RPMI8226 (cell line): Measurements from ENCODE around the gene STAMBPL1.
"Not testable (repeated sequence)": the region's sequence is repeated elsewhere in the genome, so short reads cannot be mapped to it uniquely, and the experiment has no call there.

Experiments used
- DNase-seq: peaks from one replicate; pipeline ENCODE4 v3.0.0-alpha.2; 2015

STAMBPL1 gene

GRCh38 chr10:88923520-88923919, 43.5 kb downstream of the STAMBPL1 start:
- no peak for DNase-seq

GRCh38 chr10:88926566-88927415, 46.7 kb downstream of the STAMBPL1 start:
- peak; percentile 15 for DNase-seq

DNA sequence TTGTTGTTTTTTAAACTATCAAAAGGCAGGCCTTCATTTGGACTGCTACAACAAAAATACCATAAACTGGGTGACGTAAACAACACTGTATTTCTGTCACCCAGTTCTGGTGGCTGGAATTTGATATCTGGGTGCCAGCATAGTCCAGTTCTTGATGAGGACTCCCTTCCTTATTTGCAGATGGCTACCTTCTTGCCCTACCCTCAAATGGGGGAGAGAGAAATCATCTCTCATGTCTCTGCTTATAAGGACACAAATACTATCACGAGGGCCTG, 47.3 kb downstream of the STAMBPL1 start:
- DNase-seq: no peak

GRCh38 chr10:88928254-88928653, 48.2 kb downstream of the STAMBPL1 start:
- DNase-seq: no peak

DNA sequence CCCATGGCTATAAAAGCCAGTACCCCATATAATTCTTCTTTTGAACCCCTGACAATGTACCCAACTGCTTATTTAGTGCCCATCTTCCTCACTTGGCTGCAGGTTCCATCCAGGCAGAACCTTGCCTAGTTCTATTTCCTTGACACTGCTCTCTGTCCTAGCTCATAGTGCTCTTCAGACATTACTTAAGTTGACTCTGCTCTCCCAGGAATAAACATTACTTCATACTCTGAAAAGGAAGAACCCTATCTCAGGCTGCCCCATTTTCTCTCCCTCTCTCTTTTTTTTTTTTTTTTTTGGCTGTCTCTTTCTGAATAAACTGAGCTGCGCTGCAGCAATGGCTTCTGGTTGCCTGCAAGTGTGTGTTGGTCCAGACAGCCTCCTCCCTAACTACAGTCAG, 51.5 kb downstream of the STAMBPL1 start:
- no peak for DNase-seq

GRCh38 chr10:88932029-88932428, 52.0 kb downstream of the STAMBPL1 start:
- DNase-seq: not testable (repeated sequence)

DNA sequence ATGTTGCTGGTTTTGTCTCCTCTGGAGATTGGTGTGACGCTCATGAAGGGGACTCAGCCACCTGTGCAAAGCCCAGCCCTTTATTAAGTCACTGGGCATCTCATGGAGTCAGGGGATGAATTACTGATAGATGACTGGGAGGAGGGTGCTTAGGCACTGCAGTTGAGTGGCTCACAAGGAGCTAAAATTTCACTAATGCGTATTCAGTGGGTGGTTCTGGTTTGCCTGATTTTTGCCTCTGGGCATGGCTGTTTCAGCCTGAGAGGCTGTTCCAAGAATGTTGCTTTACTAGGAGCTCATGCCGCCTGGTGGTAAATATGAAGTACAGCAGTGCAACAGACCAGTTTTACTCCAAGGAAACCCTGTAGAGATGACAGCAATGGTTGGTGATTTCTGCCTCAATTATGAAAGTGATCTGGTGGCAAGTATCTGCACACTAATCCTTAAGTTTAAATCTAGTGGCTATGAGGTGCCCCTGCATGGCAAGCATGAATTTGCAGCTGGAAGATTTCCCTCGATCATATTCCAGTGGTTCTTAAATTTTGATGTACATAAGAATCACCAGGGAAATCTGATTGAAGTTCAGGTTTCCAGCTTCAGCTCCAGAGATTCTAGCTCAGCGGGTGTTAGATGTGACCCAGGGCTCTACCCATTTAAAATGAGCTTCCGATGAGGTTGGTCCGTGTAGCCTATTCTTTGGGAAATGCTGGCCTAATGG, 52.7 kb downstream of the STAMBPL1 start:
- peak; percentile 69 for DNase-seq

DNA sequence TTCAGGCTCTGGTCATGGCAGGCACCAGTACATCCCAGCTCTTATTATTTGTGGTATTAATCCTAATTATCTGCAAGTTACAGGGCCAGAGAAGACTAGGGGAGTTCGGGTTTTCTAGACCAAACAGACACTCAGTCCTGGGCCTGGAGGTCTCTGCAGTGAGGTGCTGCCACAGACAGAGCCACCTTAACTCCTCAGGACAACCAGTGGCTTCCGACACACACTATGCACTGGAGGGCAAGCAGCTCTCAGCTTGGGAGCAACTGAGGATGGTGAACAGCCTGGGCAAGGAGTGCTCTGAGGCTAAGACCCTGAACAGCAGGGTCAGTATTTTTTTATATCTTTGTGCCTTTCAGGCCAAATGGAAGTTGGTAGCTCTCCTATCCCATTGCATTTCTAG, 53.5 kb downstream of the STAMBPL1 start:
- DNase-seq: no peak

DNA sequence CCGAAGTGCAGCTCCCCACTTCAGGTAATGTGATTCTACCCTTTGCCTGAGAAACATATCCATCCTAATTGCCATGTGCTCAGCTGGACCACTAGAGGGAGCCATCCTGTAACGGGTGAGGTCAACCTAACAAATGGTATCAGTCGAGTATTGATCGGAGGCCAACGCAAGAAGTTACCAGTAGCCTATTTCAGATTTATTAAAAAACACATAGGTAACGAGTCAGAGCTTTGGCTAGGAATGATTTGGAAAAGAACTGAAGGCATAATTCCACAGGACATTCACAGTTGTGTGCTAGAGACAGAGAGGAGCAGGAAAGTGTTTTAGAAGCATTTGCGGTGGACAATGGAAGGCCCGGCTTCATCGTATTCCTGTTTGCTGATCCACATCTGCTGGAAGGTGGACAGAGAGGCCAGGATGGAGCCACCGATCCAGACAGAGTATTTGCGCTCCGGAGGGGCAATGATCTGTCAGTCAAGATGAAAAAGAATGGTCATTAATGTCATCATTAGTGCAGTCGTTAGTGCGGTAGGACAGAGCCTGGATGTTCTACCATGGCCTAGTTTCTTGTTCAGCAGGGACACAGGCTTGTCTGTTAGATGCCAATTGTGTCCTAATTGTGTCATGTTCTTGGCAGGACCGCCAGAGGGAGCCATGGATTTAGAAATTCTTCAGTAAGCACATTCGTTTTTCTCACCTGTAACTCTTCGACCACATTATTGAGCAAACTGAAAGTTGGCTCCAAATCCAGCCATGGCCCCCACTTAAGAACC, 55.0 kb downstream of the STAMBPL1 start:
- DNase-seq: peak; percentile 75

DNA sequence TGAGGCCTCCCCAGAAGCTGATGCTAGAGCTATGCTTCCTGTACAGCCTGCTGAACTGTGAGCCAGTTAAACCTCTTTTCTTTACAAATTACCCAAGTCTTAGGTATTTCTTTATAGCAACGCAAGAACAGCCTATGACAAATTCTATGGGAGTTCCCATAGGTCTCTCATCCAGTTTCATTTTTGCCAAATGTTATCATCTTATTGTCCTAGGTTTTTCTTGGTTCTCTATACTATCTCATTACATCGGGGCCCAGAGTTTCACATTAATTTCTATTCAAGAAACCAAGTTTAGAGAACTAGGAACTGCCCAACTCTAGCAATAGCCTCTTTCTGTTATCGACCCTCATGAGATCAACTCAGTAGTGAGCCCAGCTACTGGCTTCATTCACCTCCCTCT, 56.6 kb downstream of the STAMBPL1 start:
- DNase-seq: no peak

DNA sequence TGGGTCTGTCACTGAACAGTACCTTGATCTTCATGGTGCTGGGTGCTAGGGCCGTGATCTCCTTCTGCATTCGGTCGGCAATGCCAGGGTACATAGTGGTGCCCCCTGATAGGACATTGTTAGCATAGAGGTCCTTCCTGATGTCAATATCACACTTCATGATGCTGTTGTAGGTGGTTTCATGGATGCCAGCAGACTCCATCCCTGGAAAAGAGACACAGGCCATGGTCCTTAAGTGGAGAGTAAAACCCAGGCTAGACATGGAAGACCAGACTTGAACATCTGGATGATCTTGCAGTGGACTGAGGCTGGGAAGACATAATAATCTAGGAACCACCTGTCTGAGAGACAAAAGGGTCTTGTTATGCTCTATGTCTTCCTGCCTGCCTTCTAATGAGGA, 58.0 kb downstream of the STAMBPL1 start:
- no peak for DNase-seq

DNA sequence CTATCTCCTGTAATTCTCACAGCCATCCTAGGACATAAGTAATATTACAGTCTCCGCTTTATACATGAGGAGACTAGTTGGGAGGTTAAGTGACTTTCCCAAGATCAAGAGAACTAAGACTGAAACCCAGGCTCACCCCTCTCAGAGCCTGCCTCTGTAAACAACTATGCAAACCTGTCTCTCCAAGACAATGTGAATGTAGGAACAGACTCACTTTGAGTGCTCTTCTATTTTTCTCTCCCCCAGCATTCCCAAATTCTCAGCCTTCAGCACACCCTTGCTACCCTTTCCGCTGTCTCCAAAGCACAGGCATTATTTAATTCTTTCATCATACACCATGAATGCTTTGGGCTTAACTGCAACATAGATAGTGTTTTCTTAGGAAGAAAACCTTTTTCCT, 58.9 kb downstream of the STAMBPL1 start:
- no peak for DNase-seq

DNA sequence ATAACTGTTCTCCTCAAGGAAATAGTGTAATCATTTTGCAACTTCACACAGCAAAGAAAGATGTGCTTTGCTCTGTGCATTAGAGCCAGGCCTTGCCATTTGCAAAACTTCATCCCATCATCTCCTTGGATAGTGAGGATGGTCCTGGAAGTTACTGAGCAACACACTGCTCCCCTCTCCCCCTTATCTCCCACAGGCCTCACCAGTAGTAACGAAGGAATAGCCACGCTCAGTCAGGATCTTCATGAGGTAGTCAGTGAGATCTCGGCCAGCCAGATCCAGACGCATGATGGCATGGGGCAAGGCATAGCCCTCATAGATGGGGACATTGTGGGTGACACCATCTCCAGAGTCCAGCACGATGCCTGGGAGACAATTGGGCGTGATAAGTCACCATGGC, 61.0 kb downstream of the STAMBPL1 start:
- DNase-seq: no peak

DNA sequence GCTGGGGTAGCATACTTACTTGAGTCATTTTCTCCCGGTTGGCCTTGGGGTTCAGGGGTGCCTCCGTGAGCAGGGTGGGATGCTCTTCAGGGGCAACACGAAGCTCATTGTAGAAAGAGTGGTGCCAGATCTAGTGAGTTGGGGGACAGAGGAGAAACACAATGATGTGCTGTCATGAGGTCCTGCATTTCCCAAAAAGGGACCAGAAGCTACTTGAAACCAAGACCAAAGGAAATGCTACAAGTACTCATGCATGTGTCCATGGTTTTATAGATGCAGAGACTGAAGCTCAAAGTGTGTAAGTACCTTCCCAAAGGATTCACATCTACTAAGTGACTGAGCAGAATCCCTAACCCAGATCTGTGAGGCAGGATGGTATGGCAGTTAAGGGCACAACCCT, 63.7 kb downstream of the STAMBPL1 start:
- no peak for DNase-seq

- no peak for DNase-seq
Measured at GRCh38 chr10:88944813-88945212, 64.8 kb downstream of the STAMBPL1 start.

- no peak for DNase-seq
Measured at GRCh38 chr10:88946200-88946599, 66.2 kb downstream of the STAMBPL1 start.

- DNase-seq: no peak
Measured at GRCh38 chr10:88946965-88947590, 67.0 kb downstream of the STAMBPL1 start.

DNA sequence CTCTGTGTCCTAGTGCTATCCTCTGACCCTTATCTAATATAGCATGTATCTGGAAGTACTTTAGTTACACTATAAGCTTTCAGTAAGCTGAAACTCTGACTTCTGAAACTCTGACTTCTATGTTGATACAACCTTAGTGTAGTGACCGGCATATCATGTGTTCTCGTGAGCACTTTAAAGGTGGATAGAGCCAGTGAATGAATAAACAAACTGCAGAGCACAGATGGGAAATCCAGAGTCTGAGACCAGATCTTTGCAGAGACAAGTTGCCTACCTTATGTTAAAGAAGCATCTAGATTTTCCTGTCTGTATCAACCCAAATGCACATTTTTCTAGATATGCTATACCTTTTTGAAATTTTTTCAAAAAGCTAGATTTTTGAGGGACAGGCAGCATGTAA, 69.0 kb downstream of the STAMBPL1 start:
- no peak for DNase-seq

GRCh38 chr10:88949912-88950837, 70.1 kb downstream of the STAMBPL1 start:
- no peak for DNase-seq

- no peak for DNase-seq
Measured at GRCh38 chr10:88952647-88953111, 72.6 kb downstream of the STAMBPL1 start, which contains the start of gene ACTA2. Gene ACTA2 (minus strand): TSS chr10:88952773. CDS start chr10:88948930, 3,843 bp downstream.

DNA sequence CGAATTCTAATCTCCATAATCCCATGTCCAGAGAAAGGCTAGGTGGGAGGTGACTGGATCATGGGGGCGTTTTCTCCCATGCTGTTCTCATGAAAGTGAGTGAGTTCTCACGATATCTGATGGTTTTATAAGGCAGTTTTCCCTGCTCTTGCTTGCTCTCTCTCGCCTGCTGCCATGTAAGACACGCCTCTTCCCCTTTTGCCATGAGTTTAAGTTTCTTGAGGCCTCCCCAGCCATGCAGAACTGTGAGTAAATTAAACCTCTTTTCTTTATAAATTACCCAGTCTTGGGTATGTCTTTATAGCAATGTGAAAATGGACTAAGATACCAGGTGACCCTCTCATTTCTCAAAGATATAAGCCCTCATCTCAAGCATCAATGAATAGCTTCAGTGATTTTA, 73.6 kb downstream of the STAMBPL1 start:
- DNase-seq: no peak
